ENCODE results near the gene SERPINF2. TPM values are rescaled to one million over a fixed set of nuclear protein-coding genes. Genes with fewer than 3 reads are reported as not detected.
"Not testable (repeated sequence)": the region's sequence is repeated elsewhere in the genome, so short reads cannot be mapped to it uniquely, and the experiment has no call there.

The SERPINF2 gene
- total and polyA plus RNA-seq, 2 donors: 4.3 to 31.0 TPM

DNA sequence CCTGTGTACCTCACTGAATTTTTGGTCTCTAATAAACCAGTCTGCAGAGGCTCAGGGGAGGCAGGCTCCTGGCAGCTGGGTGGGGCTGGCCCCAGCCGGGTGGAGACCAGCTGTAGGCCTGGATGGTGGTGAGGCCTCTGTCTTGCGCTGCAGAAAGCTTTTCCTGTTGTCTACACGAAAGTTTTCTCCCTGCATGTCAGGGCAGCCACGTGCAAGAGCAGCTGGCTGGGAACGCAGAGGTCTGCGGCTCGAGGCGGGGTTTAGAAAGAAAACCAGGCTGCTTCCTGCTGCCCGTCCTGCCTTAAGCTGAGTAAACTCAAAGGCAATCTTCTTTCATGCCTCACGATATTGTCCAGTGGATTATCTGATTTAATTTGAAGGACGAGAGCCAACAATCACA is 21.6 kb downstream of the SERPINF2 start:
- H3K9me3 ChIP-seq (ENCODE audit: control insufficient read depth in 2 of 2, insufficient read depth in 1 of 2, low read length in 1 of 2): no peaks in the 10 kb centered on the region
- WGBS: under 1% methylated on average over 11 of the region's 11 CpGs
- H3K27me3 ChIP-seq (ENCODE audit: control insufficient read depth in 2 of 2, insufficient read depth in 1 of 2, low read length in 1 of 2): no peaks in the 10 kb centered on the region
- peaks cover 26 to 46% of the 10 kb centered on the region in 2 donors for H3K4me1 ChIP-seq (ENCODE audit: control insufficient read depth in 2 of 2, insufficient read depth in 2 of 2, low read length in 2 of 2)
- peak overlapping the region in 1 of 2 donors; percentile 18 for H3K4me3 ChIP-seq (ENCODE audit: low read length in 2 of 2)
- H3K36me3 ChIP-seq (ENCODE audit: control insufficient read depth in 2 of 2, insufficient read depth in 2 of 2, low read length in 1 of 2): no peaks in the 10 kb centered on the region
- peak; percentile 64 to 93 (median 79) for DNase-seq (ENCODE audit: low read depth in 6 of 9, low spot score in 9 of 9)
- H3K27ac ChIP-seq (ENCODE audit: low read depth in 1 of 2, low read length in 1 of 2): peak overlapping the region; percentile 88 to 90

DNA sequence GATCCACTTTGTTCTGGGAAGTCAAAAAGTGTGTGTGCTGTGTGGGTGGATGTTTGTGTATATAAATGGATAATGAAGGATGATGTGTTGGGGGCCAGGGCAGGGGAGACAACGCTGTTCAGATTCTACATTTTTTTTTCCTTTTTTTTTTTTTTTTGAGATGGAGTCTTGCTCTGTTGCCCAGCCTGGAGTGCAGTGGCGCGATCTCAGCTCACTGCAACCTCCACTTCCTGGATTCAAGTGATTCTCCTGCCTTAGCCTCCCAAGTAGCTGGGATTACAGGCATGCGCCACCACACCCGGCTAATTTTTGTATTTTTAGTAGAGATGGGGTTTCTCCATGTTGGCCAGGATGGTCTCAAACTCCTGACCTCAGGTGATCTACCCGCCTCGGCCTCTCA is 22.0 kb downstream of the SERPINF2 start:
- not testable (repeated sequence) for H3K4me3 ChIP-seq (ENCODE audit: low read length in 2 of 2); H3K36me3 ChIP-seq (ENCODE audit: control insufficient read depth in 2 of 2, insufficient read depth in 2 of 2, low read length in 1 of 2); H3K27me3 ChIP-seq (ENCODE audit: control insufficient read depth in 2 of 2, insufficient read depth in 1 of 2, low read length in 1 of 2); H3K9me3 ChIP-seq (ENCODE audit: control insufficient read depth in 2 of 2, insufficient read depth in 1 of 2, low read length in 1 of 2); DNase-seq (ENCODE audit: low read depth in 6 of 9, low spot score in 9 of 9)
- Histone ChIP-seq H3K27ac (ENCODE audit: low read depth in 1 of 2, low read length in 1 of 2) (peak overlapping the region; percentile 88 to 90), H3K4me1 (ENCODE audit: control insufficient read depth in 2 of 2, insufficient read depth in 2 of 2, low read length in 2 of 2) (peaks cover 26 to 50% of the 10 kb centered on the region in 2 donors)
- WGBS: 86% methylated on average over 7 of the region's 7 CpGs

DNA sequence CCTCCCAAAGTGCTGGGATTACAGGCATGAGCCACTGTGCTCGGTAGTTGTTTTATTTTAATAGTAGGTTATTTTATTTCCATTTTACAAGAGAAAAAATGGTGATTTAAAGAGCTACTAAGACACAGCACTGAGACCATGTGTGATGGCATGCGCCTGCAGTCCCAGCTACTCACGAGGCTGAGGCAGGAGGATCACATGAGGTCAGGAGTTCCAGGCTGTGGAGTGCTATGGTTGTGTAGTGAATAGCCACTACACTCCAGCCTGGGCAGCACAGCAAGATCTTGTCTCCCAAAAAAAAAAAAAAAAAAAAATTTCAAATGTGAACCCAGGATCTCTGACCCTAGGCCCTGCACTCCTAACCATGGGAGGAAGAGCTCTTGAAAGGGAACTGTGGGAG is 22.9 kb downstream of the SERPINF2 start:
- no peak for DNase-seq (ENCODE audit: low read depth in 6 of 9, low spot score in 9 of 9)
- peak overlapping the region in 1 of 2 donors; percentile 8 for H3K27ac ChIP-seq (ENCODE audit: low read depth in 1 of 2, low read length in 1 of 2)
- WGBS: 96% methylated on average over 3 of the region's 3 CpGs
- H3K9me3 ChIP-seq (ENCODE audit: control insufficient read depth in 2 of 2, insufficient read depth in 1 of 2, low read length in 1 of 2): no peaks in the 10 kb centered on the region
- H3K27me3 ChIP-seq (ENCODE audit: control insufficient read depth in 2 of 2, insufficient read depth in 1 of 2, low read length in 1 of 2): no peaks in the 10 kb centered on the region
- H3K36me3 ChIP-seq (ENCODE audit: control insufficient read depth in 2 of 2, insufficient read depth in 2 of 2, low read length in 1 of 2): no peaks in the 10 kb centered on the region
- H3K4me3 ChIP-seq (ENCODE audit: low read length in 2 of 2): no peak overlapping the region
- peaks cover 27 to 58% of the 10 kb centered on the region in 2 donors for H3K4me1 ChIP-seq (ENCODE audit: control insufficient read depth in 2 of 2, insufficient read depth in 2 of 2, low read length in 2 of 2)

DNA sequence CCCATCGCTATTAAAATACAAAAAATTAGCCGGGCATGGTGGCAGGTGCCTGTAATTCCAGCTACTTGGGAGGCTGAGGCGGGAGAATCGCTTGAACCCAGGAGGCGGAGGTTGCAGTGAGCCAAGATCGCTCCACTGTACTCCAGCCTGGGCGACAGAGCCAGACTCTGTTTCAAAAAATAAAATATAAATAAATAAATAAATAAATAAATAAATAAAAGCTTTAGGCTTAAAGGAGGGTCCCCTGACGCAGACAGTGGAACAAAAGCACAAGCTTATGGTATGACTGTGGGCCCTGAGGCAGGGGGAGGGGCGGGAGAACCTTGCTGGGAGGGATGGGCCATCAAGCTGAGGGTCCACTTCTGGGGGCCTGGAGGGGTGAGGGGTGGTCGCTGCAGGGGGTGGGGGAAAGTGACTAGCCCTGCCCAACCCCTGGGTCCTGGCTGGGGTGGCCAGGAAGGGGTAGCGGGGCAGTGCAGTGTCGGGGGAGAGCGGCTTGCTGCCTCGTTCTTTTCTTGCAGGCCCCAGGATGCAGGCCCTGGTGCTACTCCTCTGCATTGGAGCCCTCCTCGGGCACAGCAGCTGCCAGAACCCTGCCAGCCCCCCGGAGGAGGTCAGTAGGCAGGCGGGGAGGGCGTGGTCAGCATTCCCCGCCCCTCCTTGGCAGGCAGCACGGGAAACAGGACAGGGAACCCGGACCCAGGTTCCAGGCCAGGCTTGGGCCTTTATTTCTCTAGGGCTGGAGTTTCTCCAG is 23.9 kb downstream of the SERPINF2 start:
- H3K4me1 ChIP-seq (ENCODE audit: control insufficient read depth in 2 of 2, insufficient read depth in 2 of 2, low read length in 2 of 2): peaks cover 35 to 68% of the 10 kb centered on the region in 2 donors
- H3K4me3 ChIP-seq (ENCODE audit: low read length in 2 of 2): no peak overlapping the region
- DNase-seq (ENCODE audit: low read depth in 6 of 9, low spot score in 9 of 9): no peak
- H3K27ac ChIP-seq (ENCODE audit: low read depth in 1 of 2, low read length in 1 of 2): peak overlapping the region in 1 of 2 donors; percentile 6
- 96% methylated on average over 21 of the region's 21 CpGs for WGBS
- H3K36me3 ChIP-seq (ENCODE audit: control insufficient read depth in 2 of 2, insufficient read depth in 2 of 2, low read length in 1 of 2): peaks cover 0 to 4% of the 10 kb centered on the region in 2 donors
- H3K9me3 ChIP-seq (ENCODE audit: control insufficient read depth in 2 of 2, insufficient read depth in 1 of 2, low read length in 1 of 2): no peaks in the 10 kb centered on the region
- no peaks in the 10 kb centered on the region for H3K27me3 ChIP-seq (ENCODE audit: control insufficient read depth in 2 of 2, insufficient read depth in 1 of 2, low read length in 1 of 2)

DNA sequence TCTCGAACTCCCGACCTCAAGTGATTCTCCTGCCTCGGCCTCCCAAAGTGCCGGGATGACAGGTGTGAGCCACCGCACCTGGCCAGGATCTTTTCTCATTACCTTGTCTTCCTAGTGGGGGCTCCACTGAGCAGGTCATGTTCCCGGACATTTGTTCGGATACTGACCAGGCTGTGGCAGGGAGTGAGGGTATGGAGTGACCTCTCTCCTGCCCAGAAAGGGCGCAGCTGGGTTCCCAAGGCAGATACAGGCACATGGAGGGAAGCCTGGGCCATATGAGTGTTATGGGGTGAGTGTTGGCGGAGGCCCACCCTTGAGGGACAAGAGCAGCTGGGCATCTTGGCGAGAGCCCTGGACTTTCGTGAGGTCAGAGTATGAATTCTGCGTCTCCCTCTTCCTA is 24.7 kb downstream of the SERPINF2 start:
- Histone ChIP-seq H3K27ac (ENCODE audit: low read depth in 1 of 2, low read length in 1 of 2) (no peak overlapping the region), H3K27me3 (ENCODE audit: control insufficient read depth in 2 of 2, insufficient read depth in 1 of 2, low read length in 1 of 2) (no peaks in the 10 kb centered on the region), H3K4me1 (ENCODE audit: control insufficient read depth in 2 of 2, insufficient read depth in 2 of 2, low read length in 2 of 2) (peaks cover 31 to 64% of the 10 kb centered on the region in 2 donors), H3K4me3 (ENCODE audit: low read length in 2 of 2) (no peak overlapping the region), H3K36me3 (ENCODE audit: control insufficient read depth in 2 of 2, insufficient read depth in 2 of 2, low read length in 1 of 2) (peaks cover 0 to 6% of the 10 kb centered on the region in 2 donors), H3K9me3 (ENCODE audit: control insufficient read depth in 2 of 2, insufficient read depth in 1 of 2, low read length in 1 of 2) (no peaks in the 10 kb centered on the region)
- WGBS: 93% methylated on average over 12 of the region's 12 CpGs
- no peak for DNase-seq (ENCODE audit: low read depth in 6 of 9, low spot score in 9 of 9)

DNA sequence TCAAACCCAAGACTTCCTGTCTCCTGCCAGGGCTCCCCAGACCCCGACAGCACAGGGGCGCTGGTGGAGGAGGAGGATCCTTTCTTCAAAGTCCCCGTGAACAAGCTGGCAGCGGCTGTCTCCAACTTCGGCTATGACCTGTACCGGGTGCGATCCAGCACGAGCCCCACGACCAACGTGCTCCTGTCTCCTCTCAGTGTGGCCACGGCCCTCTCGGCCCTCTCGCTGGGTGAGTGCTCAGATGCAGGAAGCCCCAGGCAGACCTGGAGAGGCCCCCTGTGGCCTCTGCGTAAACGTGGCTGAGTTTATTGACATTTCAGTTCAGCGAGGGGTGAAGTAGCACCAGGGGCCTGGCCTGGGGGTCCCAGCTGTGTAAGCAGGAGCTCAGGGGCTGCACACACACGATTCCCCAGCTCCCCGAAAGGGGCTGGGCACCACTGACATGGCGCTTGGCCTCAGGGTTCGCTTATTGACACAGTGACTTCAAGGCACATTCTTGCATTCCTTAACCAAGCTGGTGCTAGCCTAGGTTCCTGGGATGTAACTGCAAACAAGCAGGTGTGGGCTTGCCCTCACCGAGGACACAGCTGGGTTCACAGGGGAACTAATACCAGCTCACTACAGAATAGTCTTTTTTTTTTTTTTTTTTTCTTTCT is 27.3 kb downstream of the SERPINF2 start:
- Histone ChIP-seq H3K4me1 (ENCODE audit: control insufficient read depth in 2 of 2, insufficient read depth in 2 of 2, low read length in 2 of 2) (peaks cover 16 to 44% of the 10 kb centered on the region in 2 donors), H3K27me3 (ENCODE audit: control insufficient read depth in 2 of 2, insufficient read depth in 1 of 2, low read length in 1 of 2) (no peaks in the 10 kb centered on the region), H3K9me3 (ENCODE audit: control insufficient read depth in 2 of 2, insufficient read depth in 1 of 2, low read length in 1 of 2) (no peaks in the 10 kb centered on the region), H3K27ac (ENCODE audit: low read depth in 1 of 2, low read length in 1 of 2) (peak overlapping the region; percentile 92 to 94), H3K4me3 (ENCODE audit: low read length in 2 of 2) (peak overlapping the region; percentile 39 to 55), H3K36me3 (ENCODE audit: control insufficient read depth in 2 of 2, insufficient read depth in 2 of 2, low read length in 1 of 2) (peaks cover 16 to 17% of the 10 kb centered on the region in 2 donors)
- DNase-seq (ENCODE audit: low read depth in 6 of 9, low spot score in 9 of 9): peak; percentile 50 to 86 (median 56)
- 22% methylated on average over 21 of the region's 21 CpGs for WGBS

DNA sequence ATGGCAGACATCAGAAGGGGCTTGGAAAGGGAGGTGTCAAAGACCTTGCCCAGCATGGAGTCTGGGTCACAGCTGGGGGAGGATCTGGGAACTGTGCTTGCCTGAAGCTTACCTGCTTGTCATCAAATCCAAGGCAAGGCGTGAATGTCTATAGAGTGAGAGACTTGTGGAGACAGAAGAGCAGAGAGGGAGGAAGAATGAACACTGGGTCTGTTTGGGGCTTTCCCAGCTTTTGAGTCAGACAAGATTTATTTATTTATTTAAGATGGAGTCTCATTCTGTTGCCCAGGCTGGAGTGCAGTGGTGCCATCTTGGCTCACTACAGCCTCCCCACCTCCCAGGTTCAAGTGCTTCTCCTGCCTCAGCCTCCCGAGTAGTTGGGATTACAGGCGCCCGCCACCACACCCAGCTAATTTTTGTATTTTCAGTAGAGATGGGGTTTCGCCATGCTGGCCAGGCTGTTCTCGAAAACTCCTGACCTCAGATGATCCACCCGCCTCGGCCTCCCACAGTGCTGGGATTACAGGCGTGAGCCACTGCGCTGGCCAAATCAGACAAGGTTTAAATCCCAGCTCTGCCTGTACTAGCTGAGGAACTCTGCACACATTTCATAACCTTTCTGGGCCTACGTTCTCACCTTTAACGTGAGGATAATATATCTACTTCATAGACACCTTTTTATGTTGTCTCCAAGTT is 30.5 kb downstream of the SERPINF2 start:
- DNase-seq (ENCODE audit: low read depth in 6 of 9, low spot score in 9 of 9); H3K27me3 ChIP-seq (ENCODE audit: control insufficient read depth in 2 of 2, insufficient read depth in 1 of 2, low read length in 1 of 2); H3K4me3 ChIP-seq (ENCODE audit: low read length in 2 of 2); H3K9me3 ChIP-seq (ENCODE audit: control insufficient read depth in 2 of 2, insufficient read depth in 1 of 2, low read length in 1 of 2): not testable (repeated sequence)
- peak overlapping the region in 1 of 2 donors; percentile 27 for H3K27ac ChIP-seq (ENCODE audit: low read depth in 1 of 2, low read length in 1 of 2)
- peaks cover 13 to 30% of the 10 kb centered on the region in 2 donors for H3K4me1 ChIP-seq (ENCODE audit: control insufficient read depth in 2 of 2, insufficient read depth in 2 of 2, low read length in 2 of 2)
- peaks cover 43 to 47% of the 10 kb centered on the region in 2 donors for H3K36me3 ChIP-seq (ENCODE audit: control insufficient read depth in 2 of 2, insufficient read depth in 2 of 2, low read length in 1 of 2)
- 94% methylated on average over 12 of the region's 12 CpGs for WGBS

DNA sequence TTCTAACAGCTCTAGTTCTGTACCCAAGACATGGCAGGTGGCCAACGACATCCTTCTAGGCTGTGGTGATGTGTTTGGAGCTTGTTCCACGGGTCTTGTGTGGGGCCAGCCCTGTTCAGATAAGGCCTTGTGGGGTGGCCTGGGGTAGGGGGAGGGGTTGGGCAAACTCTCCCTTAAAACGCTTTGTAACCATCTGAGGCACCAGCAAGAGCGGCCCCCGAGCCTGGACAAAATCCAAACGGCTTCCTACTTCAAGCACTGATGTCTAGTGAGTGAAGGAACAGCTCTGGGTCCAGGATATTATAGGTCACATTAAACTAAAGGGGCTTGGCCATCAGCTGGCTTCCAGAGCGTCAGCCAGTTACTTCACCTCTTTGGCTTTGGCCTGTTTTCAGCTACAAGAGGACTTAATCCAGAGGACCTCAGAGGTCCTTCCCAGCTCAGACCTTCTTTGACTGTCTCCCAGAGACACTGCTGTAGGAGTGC is 31.1 kb downstream of the SERPINF2 start:
- H3K36me3 ChIP-seq (ENCODE audit: control insufficient read depth in 2 of 2, insufficient read depth in 2 of 2, low read length in 1 of 2): peaks cover 49 to 52% of the 10 kb centered on the region in 2 donors
- no peak overlapping the region for H3K27ac ChIP-seq (ENCODE audit: low read depth in 1 of 2, low read length in 1 of 2)
- no peak overlapping the region for H3K4me3 ChIP-seq (ENCODE audit: low read length in 2 of 2)
- no peak for DNase-seq (ENCODE audit: low read depth in 6 of 9, low spot score in 9 of 9)
- H3K27me3 ChIP-seq (ENCODE audit: control insufficient read depth in 2 of 2, insufficient read depth in 1 of 2, low read length in 1 of 2): no peaks in the 10 kb centered on the region
- WGBS: 80% methylated on average over 7 of the region's 7 CpGs
- H3K9me3 ChIP-seq (ENCODE audit: control insufficient read depth in 2 of 2, insufficient read depth in 1 of 2, low read length in 1 of 2): no peaks in the 10 kb centered on the region
- peaks cover 13 to 30% of the 10 kb centered on the region in 2 donors for H3K4me1 ChIP-seq (ENCODE audit: control insufficient read depth in 2 of 2, insufficient read depth in 2 of 2, low read length in 2 of 2)

Data from thymus (tissue), 11 donors.